Activated CD4-positive, alpha-beta T cell treated with anti-CD3 and anti-CD28 coated beads, Interleukin-2, amount 10 ng/mL, durations not matched to agents 24 days and 14 days (primary cell): ENCODE data around the gene JOSD1. TPM values are rescaled to one million over a fixed set of nuclear protein-coding genes. Genes with fewer than 3 reads are reported as not detected.

ENCODE experiments used
- total RNA-seq: library from RNA; stranded (reverse); gene quantifications from 2 replicates; pipeline ENCODE4 v1.2.3, GENCODE V29; 2022

Gene JOSD1
- total RNA-seq, 1 donor from 2014 or later: 90.4 TPM

Other genes with a start within 250 kb of the JOSD1 start
- gene KCNJ4, start 245.7 kb downstream of the JOSD1 start, total RNA-seq: not detected in 2 replicates
- gene KDELR3, start 232.8 kb downstream of the JOSD1 start, total RNA-seq: 1.1 and 1.3 TPM in 2 replicates
- 373 and 374 TPM in 2 replicates for gene DDX17, start 194.6 kb downstream of the JOSD1 start, total RNA-seq
- gene DMC1, start 130.8 kb downstream of the JOSD1 start, total RNA-seq: 14.2 and 14.3 TPM in 2 replicates
- gene FAM227A, start 44.6 kb downstream of the JOSD1 start, total RNA-seq: 0.30 and 0.71 TPM in 2 replicates
- gene CBY1, start 44.3 kb downstream of the JOSD1 start, total RNA-seq: 8.4 and 13.3 TPM in 2 replicates
- gene TOMM22, start 19.0 kb downstream of the JOSD1 start, total RNA-seq: 169 and 172 TPM in 2 replicates
- 102 and 103 TPM in 2 replicates for gene GTPBP1, start 5.0 kb upstream of the JOSD1 start, total RNA-seq
- 124 and 128 TPM in 2 replicates for gene SUN2, start 55.1 kb upstream of the JOSD1 start, total RNA-seq
- 5.5 and 6.3 TPM in 2 replicates for gene DNAL4, start 93.2 kb upstream of the JOSD1 start, total RNA-seq
- gene NPTXR, start 143.1 kb upstream of the JOSD1 start, total RNA-seq: 0.98 and 1.0 TPM in 2 replicates
- gene CBX6, start 171.3 kb upstream of the JOSD1 start, total RNA-seq: 178 and 180 TPM in 2 replicates